SK-N-SH treated with all-trans-retinoic acid at 6 μM for 48 hours (cell line): ENCODE results near the gene MCIDAS.

ENCODE experiments used
- ATAC-seq: fragments of 200-7000 bp; cut with Tn5 transposase; 3 replicates; pipeline ENCODE4 v1.9.1; 2020; ENCODE audit warnings: mild to moderate bottlenecking, moderate library complexity
- ARNTL ChIP-seq: fragments of 450-650 bp; formaldehyde crosslinking; IDR thresholded peaks from 2 replicates; pipeline ENCODE4 v1.5.0; 2020; ENCODE audit warnings: low read depth, mild to moderate bottlenecking, moderate library complexity, borderline replicate concordance
- BACH2 ChIP-seq: fragments of 250-450 bp; sonication (Bioruptor Pico); IDR thresholded peaks from 2 replicates; pipeline ENCODE4 v1.9.0; 2021; ENCODE audit warnings: mild to moderate bottlenecking, borderline replicate concordance
- CSDC2 ChIP-seq: fragments of 250-450 bp; sonication (Bioruptor Pico); IDR thresholded peaks from 2 replicates; pipeline ENCODE4 v1.5.0; 2020; ENCODE audit warnings: mild to moderate bottlenecking, moderate library complexity
- ESRRG ChIP-seq: fragments of 250-450 bp; sonication (Bioruptor Pico); IDR thresholded peaks from 2 replicates; pipeline ENCODE4 v1.6.1; 2021; ENCODE audit warnings: mild to moderate bottlenecking
- GLIS3 ChIP-seq: fragments of 250-450 bp; sonication (Bioruptor Pico); IDR thresholded peaks from 2 replicates; pipeline ENCODE4 v1.5.0; 2020; ENCODE audit warnings: mild to moderate bottlenecking, moderate library complexity
- ISL1 ChIP-seq: fragments of 250-450 bp; sonication (Bioruptor Pico); IDR thresholded peaks from 2 replicates; pipeline ENCODE4 v2.1.2; 2022; ENCODE audit warnings: mild to moderate bottlenecking, moderate library complexity
- OSR1 ChIP-seq: fragments of 250-450 bp; sonication (Bioruptor Pico); IDR thresholded peaks from 2 replicates; pipeline ENCODE4 v1.8.0; 2022; ENCODE audit warnings: moderate library complexity, mild to moderate bottlenecking, inconsistent platforms
- PPARA ChIP-seq: fragments of 250-450 bp; sonication (Bioruptor Pico); IDR thresholded peaks from 2 replicates; pipeline ENCODE4 v1.5.0; 2020; ENCODE audit warnings: mild to moderate bottlenecking, borderline replicate concordance
- RARB ChIP-seq: fragments of 250-450 bp; sonication (Bioruptor Pico); IDR thresholded peaks from 2 replicates; pipeline ENCODE4 v1.8.0; 2021; ENCODE audit warnings: mild to moderate bottlenecking, moderate library complexity
- TCF4 ChIP-seq: fragments of 250-450 bp; sonication (Bioruptor Pico); IDR thresholded peaks from 2 replicates; pipeline ENCODE4 v1.8.0; 2021; ENCODE audit warnings: mild to moderate bottlenecking, moderate library complexity, borderline replicate concordance
- TOX ChIP-seq: fragments of 250-450 bp; sonication (Bioruptor Pico); IDR thresholded peaks from 2 replicates; pipeline ENCODE4 v1.8.0; 2021; ENCODE audit warnings: mild to moderate bottlenecking, moderate library complexity, borderline replicate concordance
- ZC3H10 ChIP-seq: fragments of 250-450 bp; sonication (Bioruptor Pico); IDR thresholded peaks from 2 replicates; pipeline ENCODE4 v1.5.1; 2021; ENCODE audit warnings: mild to moderate bottlenecking, moderate library complexity
- ZFP30 ChIP-seq: fragments of 450-650 bp; formaldehyde crosslinking; IDR thresholded peaks from 2 replicates; pipeline ENCODE4 v1.5.0; 2022; ENCODE audit warnings: mild to moderate bottlenecking, moderate library complexity
- ZNF565 ChIP-seq: fragments of 450-650 bp; formaldehyde crosslinking; conservative IDR thresholded peaks from 2 replicates; pipeline ENCODE4 v1.5.0; 2020; ENCODE audit warnings: low read depth, mild to moderate bottlenecking, moderate library complexity
- ZNF70 ChIP-seq: fragments of 450-650 bp; formaldehyde crosslinking; IDR thresholded peaks from 2 replicates; pipeline ENCODE4 v1.5.0; 2020; ENCODE audit warnings: mild to moderate bottlenecking, moderate library complexity
- ZNF8 ChIP-seq: fragments of 450-650 bp; formaldehyde crosslinking; IDR thresholded peaks from 2 replicates; pipeline ENCODE4 v1.5.0; 2020; ENCODE audit warnings: mild to moderate bottlenecking, moderate library complexity
- TF ChIP-seq, protein P1 (sequence below): fragments of 250-450 bp; sonication (Bioruptor Pico); IDR thresholded peaks from 2 replicates; pipeline ENCODE4 v1.8.0; 2021; ENCODE audit warnings: low read depth, mild to moderate bottlenecking, moderate library complexity, borderline replicate concordance
- TF ChIP-seq, protein P2 (sequence below): fragments of 250-450 bp; sonication (Bioruptor Pico); IDR thresholded peaks from 2 replicates; pipeline ENCODE4 v1.5.1; 2021; ENCODE audit warnings: mild to moderate bottlenecking, moderate library complexity
- TF ChIP-seq, protein P3 (sequence below): fragments of 250-450 bp; sonication (Bioruptor Pico); IDR thresholded peaks from 2 replicates; pipeline ENCODE4 v1.8.0; 2020; ENCODE audit warnings: mild to moderate bottlenecking, moderate library complexity, borderline replicate concordance
- TF ChIP-seq, protein P4 (sequence below): fragments of 250-450 bp; sonication (Bioruptor Pico); IDR thresholded peaks from 2 replicates; pipeline ENCODE4 v1.5.0; 2020; ENCODE audit warnings: mild to moderate bottlenecking, moderate library complexity
- TF ChIP-seq, protein P5 (sequence below): fragments of 250-450 bp; sonication (Bioruptor Pico); IDR thresholded peaks from 2 replicates; pipeline ENCODE4 v1.5.1; 2020; ENCODE audit warnings: low read depth, mild to moderate bottlenecking, moderate library complexity

Gene MCIDAS

DNA sequence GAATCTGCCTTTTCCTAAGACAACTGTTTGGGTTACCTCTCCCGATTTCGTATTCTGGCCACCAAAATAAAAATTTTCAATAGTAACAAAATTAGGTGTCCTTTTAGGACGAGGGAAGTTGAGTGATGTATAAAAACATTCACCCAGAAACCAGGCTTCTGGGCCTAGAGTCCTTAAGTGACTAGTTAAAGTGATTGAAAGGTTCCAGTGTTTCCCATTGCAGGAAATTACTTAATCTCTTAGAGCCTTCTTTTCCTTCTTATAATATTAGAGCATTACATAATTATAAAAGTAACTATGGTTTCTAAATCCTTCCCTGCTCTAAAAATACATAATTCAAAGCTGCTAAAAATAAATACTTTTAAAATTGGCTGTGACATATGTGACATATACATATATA is 7.3 kb downstream of the MCIDAS start:
- TF ChIP-seq ZC3H10 (CRISPR knock-in tag) (no peak), ZNF565 (CRISPR knock-in tag) (no peak), CSDC2 (no peak), ZNF8 (CRISPR knock-in tag) (no peak), OSR1 (CRISPR knock-in tag) (no peak), ARNTL (CRISPR knock-in tag) (no peak), ISL1 (CRISPR knock-in tag) (no peak), ESRRG (CRISPR knock-in tag) (no peak), TCF4 (CRISPR knock-in tag) (no peak), PPARA (no peak), RARB (CRISPR knock-in tag) (no peak), TOX (no peak), BACH2 (CRISPR knock-in tag) (no peak), GLIS3 (CRISPR knock-in tag) (no peak), ZNF70 (no peak)
- TF ChIP-seq, protein P1, sequence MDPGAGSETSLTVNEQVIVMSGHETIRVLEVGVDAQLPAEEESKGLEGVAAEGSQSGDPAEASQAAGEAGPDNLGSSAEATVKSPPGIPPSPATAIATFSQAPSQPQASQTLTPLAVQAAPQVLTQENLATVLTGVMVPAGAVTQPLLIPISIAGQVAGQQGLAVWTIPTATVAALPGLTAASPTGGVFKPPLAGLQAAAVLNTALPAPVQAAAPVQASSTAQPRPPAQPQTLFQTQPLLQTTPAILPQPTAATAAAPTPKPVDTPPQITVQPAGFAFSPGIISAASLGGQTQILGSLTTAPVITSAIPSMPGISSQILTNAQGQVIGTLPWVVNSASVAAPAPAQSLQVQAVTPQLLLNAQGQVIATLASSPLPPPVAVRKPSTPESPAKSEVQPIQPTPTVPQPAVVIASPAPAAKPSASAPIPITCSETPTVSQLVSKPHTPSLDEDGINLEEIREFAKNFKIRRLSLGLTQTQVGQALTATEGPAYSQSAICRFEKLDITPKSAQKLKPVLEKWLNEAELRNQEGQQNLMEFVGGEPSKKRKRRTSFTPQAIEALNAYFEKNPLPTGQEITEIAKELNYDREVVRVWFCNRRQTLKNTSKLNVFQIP (CRISPR knock-in tag): no peak
- TF ChIP-seq, protein P2, sequence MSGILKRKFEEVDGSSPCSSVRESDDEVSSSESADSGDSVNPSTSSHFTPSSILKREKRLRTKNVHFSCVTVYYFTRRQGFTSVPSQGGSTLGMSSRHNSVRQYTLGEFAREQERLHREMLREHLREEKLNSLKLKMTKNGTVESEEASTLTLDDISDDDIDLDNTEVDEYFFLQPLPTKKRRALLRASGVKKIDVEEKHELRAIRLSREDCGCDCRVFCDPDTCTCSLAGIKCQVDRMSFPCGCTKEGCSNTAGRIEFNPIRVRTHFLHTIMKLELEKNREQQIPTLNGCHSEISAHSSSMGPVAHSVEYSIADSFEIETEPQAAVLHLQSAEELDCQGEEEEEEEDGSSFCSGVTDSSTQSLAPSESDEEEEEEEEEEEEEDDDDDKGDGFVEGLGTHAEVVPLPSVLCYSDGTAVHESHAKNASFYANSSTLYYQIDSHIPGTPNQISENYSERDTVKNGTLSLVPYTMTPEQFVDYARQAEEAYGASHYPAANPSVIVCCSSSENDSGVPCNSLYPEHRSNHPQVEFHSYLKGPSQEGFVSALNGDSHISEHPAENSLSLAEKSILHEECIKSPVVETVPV: no peak
- TF ChIP-seq, protein P3, sequence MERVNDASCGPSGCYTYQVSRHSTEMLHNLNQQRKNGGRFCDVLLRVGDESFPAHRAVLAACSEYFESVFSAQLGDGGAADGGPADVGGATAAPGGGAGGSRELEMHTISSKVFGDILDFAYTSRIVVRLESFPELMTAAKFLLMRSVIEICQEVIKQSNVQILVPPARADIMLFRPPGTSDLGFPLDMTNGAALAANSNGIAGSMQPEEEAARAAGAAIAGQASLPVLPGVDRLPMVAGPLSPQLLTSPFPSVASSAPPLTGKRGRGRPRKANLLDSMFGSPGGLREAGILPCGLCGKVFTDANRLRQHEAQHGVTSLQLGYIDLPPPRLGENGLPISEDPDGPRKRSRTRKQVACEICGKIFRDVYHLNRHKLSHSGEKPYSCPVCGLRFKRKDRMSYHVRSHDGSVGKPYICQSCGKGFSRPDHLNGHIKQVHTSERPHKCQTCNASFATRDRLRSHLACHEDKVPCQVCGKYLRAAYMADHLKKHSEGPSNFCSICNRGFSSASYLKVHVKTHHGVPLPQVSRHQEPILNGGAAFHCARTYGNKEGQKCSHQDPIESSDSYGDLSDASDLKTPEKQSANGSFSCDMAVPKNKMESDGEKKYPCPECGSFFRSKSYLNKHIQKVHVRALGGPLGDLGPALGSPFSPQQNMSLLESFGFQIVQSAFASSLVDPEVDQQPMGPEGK (CRISPR knock-in tag): no peak
- TF ChIP-seq, protein P4, sequence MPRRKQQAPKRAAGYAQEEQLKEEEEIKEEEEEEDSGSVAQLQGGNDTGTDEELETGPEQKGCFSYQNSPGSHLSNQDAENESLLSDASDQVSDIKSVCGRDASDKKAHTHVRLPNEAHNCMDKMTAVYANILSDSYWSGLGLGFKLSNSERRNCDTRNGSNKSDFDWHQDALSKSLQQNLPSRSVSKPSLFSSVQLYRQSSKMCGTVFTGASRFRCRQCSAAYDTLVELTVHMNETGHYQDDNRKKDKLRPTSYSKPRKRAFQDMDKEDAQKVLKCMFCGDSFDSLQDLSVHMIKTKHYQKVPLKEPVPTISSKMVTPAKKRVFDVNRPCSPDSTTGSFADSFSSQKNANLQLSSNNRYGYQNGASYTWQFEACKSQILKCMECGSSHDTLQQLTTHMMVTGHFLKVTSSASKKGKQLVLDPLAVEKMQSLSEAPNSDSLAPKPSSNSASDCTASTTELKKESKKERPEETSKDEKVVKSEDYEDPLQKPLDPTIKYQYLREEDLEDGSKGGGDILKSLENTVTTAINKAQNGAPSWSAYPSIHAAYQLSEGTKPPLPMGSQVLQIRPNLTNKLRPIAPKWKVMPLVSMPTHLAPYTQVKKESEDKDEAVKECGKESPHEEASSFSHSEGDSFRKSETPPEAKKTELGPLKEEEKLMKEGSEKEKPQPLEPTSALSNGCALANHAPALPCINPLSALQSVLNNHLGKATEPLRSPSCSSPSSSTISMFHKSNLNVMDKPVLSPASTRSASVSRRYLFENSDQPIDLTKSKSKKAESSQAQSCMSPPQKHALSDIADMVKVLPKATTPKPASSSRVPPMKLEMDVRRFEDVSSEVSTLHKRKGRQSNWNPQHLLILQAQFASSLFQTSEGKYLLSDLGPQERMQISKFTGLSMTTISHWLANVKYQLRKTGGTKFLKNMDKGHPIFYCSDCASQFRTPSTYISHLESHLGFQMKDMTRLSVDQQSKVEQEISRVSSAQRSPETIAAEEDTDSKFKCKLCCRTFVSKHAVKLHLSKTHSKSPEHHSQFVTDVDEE: no peak
- TF ChIP-seq, protein P5, sequence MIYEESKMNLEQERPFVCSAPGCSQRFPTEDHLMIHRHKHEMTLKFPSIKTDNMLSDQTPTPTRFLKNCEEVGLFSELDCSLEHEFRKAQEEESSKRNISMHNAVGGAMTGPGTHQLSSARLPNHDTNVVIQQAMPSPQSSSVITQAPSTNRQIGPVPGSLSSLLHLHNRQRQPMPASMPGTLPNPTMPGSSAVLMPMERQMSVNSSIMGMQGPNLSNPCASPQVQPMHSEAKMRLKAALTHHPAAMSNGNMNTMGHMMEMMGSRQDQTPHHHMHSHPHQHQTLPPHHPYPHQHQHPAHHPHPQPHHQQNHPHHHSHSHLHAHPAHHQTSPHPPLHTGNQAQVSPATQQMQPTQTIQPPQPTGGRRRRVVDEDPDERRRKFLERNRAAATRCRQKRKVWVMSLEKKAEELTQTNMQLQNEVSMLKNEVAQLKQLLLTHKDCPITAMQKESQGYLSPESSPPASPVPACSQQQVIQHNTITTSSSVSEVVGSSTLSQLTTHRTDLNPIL (CRISPR knock-in tag): no peak
- ATAC-seq: no peak

DNA sequence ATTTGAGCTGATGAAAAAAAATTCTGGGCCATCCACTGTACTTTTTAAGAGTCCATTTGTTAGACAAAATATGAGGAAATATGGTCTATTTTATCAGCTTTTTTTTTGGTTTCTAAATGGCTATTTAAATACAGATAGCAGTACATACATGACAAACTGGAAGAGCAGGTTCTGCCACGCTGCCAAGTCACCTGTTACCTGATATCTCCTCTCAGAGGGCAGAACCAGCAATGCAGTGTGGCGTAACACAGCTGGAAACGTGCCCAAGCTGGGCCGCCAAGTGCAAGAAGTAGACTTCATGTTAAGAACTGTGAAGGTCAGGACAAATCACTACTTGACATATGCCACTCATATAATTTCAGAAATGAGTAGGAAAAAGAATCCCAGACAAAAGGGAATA is 8.1 kb downstream of the MCIDAS start:
- ATAC-seq: no peak
- TF ChIP-seq ZNF565 (CRISPR knock-in tag) (no peak), ZNF8 (CRISPR knock-in tag) (no peak), OSR1 (CRISPR knock-in tag) (no peak), ARNTL (CRISPR knock-in tag) (no peak)

DNA sequence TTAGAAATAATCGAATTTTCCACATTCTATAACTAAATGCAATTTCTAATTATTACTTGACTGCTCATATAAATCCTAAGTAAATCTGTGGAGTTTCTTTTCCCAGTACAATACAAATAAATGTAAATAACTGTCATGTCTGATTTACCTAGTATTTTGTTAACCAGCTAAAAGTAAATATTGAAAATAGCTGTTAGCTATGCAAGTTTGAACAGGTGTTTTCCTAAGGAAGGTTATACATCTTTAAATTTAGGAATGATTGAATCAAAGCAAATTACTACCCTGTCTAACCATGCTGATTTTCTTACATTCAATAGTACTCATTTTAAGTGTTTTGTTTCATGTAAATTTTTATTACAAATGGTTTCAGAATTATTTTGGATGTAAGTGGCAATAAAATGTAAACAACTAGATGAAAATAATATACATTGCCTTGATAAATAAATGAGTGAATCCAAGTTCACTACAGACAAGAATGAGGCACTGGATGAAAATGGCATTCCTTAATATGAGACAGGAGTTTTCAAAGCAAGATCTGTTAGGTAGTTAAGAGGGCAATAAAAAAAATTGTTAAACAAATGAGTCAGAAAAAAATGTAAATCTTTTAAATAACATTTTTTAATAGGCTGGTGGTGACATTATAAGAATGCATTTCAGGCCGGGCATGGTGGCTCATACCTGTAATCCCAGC is 15.8 kb downstream of the MCIDAS start:
- no peak for TF ChIP-seq ZFP30 (CRISPR knock-in tag)
- TF ChIP-seq ZC3H10 (CRISPR knock-in tag): no peak
- TF ChIP-seq, protein P4: no peak
- no peak for TF ChIP-seq ZNF70
- no peak for TF ChIP-seq ARNTL (CRISPR knock-in tag)
- ATAC-seq: no peak
